GF-D8 (cell line): Measurements from ENCODE around the gene INSC.

ENCODE experiments used
- DNase-seq: peaks from one replicate; lab custom pipeline; 2025; lab: John Stamatoyannopoulos, UW

Gene INSC

GRCh38 chr11:15146271-15147003 lies 31.7 kb downstream of the INSC start:
- no peak for DNase-seq

- DNase-seq = no peak
These were observed 33.4 kb downstream of the INSC start for GRCh38 chr11:15148169-15148568.

GRCh38 chr11:15149050-15149449 lies 34.3 kb downstream of the INSC start:
- no peak for DNase-seq

GRCh38 chr11:15150507-15150906 lies 35.8 kb downstream of the INSC start:
- DNase-seq = no peak

GRCh38 chr11:15153231-15153630 lies 38.5 kb downstream of the INSC start:
- no peak for DNase-seq

GRCh38 chr11:15157181-15157580 lies 42.5 kb downstream of the INSC start:
- no peak for DNase-seq

- DNase-seq = no peak
These were observed 42.9 kb downstream of the INSC start for GRCh38 chr11:15157606-15158137.

GRCh38 chr11:15158351-15159015 lies 43.8 kb downstream of the INSC start:
- DNase-seq = no peak

- no peak for DNase-seq
These were observed 44.4 kb downstream of the INSC start for GRCh38 chr11:15159085-15159484.

- no peak for DNase-seq
These were observed 47.1 kb downstream of the INSC start for GRCh38 chr11:15161790-15162189.

GRCh38 chr11:15163136-15163535 lies 48.4 kb downstream of the INSC start:
- DNase-seq = no peak

GRCh38 chr11:15166204-15166603 lies 51.5 kb downstream of the INSC start:
- DNase-seq = no peak

- no peak for DNase-seq
These were observed 55.3 kb downstream of the INSC start for GRCh38 chr11:15169815-15170551.

- DNase-seq = no peak
These were observed 56.0 kb downstream of the INSC start for GRCh38 chr11:15170698-15171097.

- no peak for DNase-seq
These were observed 57.2 kb downstream of the INSC start for GRCh38 chr11:15171956-15172355.

- DNase-seq = no peak
These were observed 61.1 kb downstream of the INSC start for GRCh38 chr11:15175831-15176230.

GRCh38 chr11:15176646-15177163 lies 62.0 kb downstream of the INSC start:
- no peak for DNase-seq

GRCh38 chr11:15177491-15177890 lies 62.8 kb downstream of the INSC start:
- no peak for DNase-seq

GRCh38 chr11:15178214-15178613 lies 63.5 kb downstream of the INSC start:
- no peak for DNase-seq

- no peak for DNase-seq
These were observed 64.4 kb downstream of the INSC start for GRCh38 chr11:15179167-15179566.

GRCh38 chr11:15180212-15180792 lies 65.6 kb downstream of the INSC start:
- DNase-seq = no peak

- DNase-seq = no peak
These were observed 67.6 kb downstream of the INSC start for GRCh38 chr11:15182372-15182771.
